GM19324 (cell line): ENCODE results near the gene USP35.

Experiments
- ATAC-seq: cut with Tn5 transposase; IDR thresholded peaks from one replicate; pipeline ENCODE4 v1.9.1; 2021; ENCODE audit warnings: mild to moderate bottlenecking, moderate library complexity; ENCODE audit not compliant: unreplicated experiment, low FRiP score

USP35 gene

GRCh38 chr11:78188286-78189173 lies at the start of gene USP35, which contains the start of gene KCTD21:
TSS of gene USP35 (plus strand) at chr11:78188919. CDS start at chr11:78196246, 7,327 bp downstream.
TSS of gene KCTD21 (minus strand) at chr11:78188626. CDS start at chr11:78174554, 14,072 bp downstream.
- ATAC-seq = peak; percentile 96

DNA sequence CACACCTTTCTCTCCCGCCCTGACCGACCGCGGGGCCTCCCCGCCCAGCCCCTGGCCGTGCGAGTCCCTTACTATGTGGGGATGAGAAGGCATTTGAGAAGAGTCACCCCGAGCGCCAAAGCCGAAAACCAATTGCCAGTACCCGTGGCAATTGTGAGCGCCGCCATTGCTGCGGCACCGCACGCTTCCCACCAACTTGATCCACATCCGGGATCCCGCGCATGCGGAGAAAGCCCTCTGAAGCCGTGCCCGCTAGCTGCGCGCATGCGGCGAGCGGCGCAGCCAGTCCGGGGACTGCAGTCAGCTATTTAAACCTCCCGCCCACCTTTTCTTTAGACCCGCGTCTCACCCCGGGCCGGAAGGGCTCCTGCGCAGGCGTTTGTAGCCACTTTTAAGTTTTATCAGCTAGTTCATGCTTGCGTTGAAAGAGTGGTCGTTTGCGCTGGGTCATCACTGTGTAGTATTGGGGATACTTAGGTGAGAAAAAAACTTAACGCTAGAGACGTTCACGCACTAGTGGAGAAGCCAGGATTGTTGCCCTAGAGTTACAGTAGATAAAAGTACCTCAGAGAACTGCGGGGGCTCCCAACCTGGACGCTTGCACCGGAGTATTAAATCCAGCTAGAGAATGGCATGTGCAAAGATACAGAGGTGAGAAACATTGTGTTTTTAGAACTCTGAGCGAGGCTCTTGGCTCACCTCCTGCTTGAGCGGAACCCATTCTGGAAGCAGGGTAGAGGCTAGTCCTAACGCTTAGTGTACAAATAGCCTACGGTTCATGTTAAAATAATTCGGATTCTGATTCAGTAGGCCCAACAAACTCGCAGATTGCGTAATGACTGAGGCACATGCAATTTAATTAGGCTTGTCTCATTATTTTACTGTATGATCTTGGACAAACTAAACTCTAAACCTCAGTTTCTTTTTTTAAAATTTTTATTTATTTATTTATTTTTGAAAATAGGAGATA lies 49.0 kb upstream of the USP35 start, which contains the start of gene ALG8:
TSS of gene ALG8 (minus strand) at position 205 of the 970 bp plus-strand sequence. CDS start at position 167, 38 bp downstream.
- ATAC-seq = peak; percentile 90

DNA sequence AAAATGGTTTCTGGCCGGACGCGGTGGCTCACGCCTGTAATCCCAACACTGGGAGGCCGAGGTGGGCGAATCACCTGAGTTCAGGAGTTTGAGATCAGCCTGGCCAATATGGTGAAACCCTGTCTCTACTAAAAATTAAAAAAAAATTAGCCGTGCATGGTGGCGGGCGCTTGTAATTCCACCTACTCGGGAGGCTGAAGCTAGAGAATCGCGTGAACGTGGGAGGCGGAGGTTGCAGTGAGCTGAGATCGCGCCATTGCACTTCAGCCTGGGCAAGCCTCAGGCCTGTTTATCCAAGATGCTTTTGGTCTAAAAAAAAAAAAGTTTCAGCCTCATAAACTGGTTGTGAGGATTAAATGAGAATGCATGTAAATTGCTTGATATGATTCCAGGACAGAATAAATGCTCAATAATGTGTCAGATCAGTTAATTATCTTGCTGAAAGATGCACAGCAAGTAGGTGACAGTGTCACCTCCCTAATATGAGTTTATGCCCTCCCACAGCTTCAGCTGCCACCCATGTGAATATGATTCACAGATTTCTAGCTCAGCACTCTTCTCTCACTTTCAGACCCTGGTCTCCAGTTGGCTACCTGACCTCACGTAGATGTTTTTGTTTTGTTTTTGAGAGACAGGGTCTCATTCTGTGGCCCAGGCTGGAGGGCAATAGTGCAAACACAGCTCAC lies 48.2 kb upstream of the USP35 start:
- ATAC-seq = no peak

DNA sequence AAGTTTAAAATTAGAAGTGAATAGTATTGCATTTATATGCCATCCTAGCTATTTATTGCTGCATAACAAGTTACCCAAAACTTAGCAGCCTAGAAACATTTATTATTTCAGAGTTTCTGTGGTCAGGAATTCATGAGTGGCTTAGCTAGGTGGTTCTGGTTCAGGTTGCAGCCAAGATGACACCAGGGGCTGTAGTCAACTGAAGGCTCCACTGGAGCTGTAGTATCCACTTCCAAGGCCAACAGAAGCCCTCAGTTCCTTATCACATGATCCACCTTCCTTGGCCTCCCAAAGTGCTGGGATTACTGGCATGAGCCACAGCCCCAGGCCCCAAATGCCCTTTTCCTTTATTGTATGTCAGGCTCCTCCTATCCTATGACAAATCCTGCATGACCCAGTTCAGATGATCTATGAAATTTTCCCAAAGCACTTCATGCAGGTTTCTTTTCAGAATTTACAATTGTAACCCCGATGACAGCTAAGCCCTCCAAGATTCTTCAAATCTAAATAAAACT lies 43.2 kb upstream of the USP35 start:
- no peak for ATAC-seq

- no peak for ATAC-seq
Measured at GRCh38 chr11:78147807-78148206, 40.9 kb upstream of the USP35 start.

- no peak for ATAC-seq
Measured at GRCh38 chr11:78149646-78150045, 39.1 kb upstream of the USP35 start.

DNA sequence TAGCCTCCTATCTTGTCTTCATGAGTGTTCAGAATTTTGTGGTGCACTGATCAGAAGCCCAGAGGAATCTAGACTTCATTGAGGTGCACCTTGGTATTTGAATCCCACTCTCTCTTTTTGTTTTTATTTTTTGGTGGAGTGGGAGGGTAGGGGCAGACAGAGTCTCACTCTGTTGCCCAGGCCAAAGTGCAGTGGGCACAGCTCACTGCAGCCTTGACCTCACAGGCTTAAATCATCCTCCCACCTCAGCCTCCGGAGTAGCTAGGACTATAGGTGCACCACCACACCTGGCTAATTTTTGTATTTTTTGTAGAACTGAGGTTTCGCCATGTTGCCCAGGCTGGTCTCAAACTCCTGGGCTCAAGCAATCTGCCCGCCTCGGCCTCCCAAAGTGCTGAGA lies 38.4 kb upstream of the USP35 start:
- no peak for ATAC-seq

- ATAC-seq = no peak
Measured at GRCh38 chr11:78150754-78151153, 38.0 kb upstream of the USP35 start.

GRCh38 chr11:78151804-78152203 lies 36.9 kb upstream of the USP35 start:
- ATAC-seq = no peak

GRCh38 chr11:78156127-78156844 lies 32.4 kb upstream of the USP35 start:
- ATAC-seq = no peak

- ATAC-seq = no peak
Measured at GRCh38 chr11:78158987-78159652, 29.6 kb upstream of the USP35 start.

DNA sequence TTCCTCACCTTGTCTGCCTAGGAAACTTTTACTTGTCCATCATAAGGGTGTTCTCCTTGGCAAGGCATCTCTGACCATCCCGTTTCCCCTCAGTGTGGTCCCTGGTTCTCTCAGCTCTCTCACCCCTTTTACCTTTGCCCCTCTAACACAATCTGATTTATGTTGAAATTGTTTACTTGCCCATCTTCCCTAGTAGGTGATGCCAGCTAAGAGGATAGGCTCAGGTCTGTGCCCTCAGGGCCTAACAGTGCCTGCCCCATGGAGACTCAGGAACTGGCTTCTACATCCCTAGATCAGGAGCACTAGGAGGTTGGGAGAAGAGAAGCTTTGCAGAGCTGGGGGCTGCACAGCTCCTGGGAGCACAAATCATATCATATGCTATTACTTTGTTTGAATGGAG lies 28.2 kb upstream of the USP35 start:
- ATAC-seq = no peak

DNA sequence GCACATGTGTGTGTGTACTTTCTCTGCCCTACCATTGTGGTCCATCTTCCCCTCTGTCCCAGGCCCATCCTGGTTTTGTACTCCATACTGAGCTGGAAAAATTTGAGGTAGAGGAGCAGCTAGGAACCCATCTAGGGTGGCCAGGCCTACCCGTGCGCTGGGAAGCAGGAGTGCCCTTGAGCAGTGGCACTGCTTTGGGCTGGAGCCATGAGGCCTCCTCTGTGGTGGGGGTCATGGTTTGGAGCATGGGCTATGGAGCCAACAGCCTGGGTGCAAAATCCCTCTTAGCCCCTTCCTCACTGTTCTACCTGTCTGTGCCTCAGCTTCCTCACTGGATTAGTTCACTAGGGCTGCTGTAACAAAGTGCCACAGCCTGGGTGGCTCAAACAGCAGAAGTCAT lies 27.4 kb upstream of the USP35 start:
- ATAC-seq = no peak

DNA sequence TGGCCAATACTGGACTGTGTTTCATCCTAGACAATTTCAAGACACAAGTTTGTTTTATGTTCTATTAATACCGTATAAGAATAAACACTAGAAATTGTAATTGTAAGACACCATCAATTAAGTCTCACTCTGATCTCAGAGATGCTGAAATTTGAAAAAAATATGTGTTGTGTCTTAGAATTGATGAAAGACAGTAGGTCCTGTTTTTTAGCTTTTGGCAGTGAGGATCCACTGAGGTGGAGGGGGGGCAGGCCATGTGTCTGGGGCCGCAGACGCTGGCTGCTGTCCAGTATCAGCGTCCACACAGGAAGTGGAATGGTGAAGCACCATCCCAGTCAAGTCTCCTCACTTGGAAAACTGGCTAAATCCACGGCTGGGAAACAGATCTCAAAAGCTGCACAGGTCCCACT lies 26.8 kb upstream of the USP35 start:
- no peak for ATAC-seq

DNA sequence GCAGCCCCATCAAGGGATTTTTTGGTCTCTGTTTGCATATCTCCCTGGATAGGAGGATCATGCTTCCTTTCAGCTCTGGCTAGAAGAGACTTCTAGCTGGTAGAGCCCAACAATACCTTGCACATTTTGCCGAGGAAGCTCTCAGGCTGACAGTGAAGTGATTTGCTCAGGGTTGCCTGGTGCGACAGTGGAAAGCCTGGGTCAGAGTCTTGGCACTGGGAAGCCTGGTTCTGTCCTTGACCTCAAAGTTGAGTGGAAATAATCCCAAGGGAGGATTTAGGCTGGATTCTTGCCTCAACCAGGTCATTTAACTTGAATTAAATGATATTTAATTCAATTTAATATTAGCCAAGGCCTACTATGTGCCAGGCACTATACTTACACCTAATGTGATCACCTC lies 24.9 kb upstream of the USP35 start:
- ATAC-seq = no peak

- no peak for ATAC-seq
Measured at GRCh38 chr11:78164471-78164870, 24.2 kb upstream of the USP35 start.

DNA sequence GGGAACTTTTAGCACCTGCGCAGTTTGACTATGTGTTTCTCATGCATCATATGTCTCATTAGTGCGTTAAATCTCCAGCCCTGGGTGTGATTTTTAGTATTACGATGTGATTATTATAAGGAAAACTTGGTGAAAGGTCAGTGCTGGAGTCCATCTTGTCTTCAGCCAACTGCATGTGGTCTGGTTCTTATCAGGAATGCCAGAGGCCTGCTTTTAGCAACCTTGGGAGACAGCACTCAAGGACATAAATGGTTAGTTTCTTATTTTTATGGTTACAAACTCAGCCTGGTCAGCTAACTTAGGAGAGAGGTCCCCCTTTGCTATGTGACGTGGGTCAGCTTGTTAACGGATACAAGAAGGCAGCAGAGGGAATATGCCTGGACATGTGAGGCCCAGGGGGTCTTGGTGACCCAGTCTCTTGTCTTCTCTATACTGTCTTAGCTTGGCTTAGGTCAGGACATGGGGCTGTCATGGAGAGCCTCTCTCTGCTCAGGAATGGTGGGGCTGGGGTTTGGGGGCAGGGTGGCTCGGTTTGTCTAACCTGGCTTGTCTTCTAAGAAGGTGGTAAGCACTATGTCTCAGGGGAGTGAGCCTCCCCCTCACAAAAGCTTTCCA lies 21.8 kb upstream of the USP35 start:
- ATAC-seq = no peak
